Effector CD8-positive, alpha-beta T cell (primary cell): ENCODE results near the gene AIRE.
"Not testable (repeated sequence)": the region's sequence is repeated elsewhere in the genome, so short reads cannot be mapped to it uniquely, and the experiment has no call there.

Experiments
- DNase-seq: peaks from one replicate; lab custom pipeline; 2025; lab: John Stamatoyannopoulos, UW

The AIRE gene

DNA sequence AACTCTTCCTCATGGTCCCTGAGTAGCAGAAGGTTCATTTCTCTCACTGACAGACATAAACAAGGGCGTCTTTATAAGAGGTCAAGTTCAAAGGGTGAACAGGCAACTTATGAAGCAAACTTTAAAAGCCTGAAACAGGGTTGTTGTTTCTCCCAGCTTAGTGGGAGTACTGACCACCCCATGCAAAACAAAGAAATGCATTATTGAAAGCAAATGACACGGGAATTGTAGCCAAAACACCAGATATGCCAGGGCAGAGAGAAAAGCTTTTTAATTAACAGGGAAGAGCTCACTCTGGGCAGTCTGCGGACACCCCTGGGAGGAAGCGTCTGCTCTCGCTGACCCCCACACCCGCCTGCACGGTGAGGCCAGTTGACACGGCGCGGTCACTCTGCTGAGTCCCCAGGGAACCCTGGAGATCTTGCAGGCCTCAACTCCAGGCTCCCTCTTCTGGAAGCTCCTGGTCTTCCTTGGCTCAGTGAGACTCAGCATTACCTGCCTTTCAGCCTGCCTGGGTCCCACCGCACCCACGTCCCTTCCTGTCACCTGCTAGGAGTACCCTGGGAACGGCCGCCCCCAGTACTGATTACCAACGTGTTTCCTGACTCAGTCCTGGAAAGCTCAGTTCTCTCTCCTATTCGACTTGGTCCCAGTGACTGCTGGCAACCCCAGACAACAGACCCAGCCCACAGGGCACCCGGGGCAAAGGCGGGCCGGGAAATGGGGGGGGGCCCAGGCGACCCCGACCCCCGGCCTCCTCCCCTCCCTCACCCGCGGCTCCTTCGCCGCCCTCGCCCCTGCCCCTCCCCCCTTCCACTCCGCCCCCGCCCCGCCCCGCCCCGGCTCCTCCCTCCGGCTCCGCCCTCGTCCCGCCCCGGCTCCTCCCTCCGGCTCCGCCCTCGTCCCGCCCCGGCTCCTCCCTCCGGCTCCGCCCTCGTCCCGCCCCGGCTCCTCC is 52.5 kb downstream of the AIRE start:
- peak; percentile 53 for DNase-seq

DNA sequence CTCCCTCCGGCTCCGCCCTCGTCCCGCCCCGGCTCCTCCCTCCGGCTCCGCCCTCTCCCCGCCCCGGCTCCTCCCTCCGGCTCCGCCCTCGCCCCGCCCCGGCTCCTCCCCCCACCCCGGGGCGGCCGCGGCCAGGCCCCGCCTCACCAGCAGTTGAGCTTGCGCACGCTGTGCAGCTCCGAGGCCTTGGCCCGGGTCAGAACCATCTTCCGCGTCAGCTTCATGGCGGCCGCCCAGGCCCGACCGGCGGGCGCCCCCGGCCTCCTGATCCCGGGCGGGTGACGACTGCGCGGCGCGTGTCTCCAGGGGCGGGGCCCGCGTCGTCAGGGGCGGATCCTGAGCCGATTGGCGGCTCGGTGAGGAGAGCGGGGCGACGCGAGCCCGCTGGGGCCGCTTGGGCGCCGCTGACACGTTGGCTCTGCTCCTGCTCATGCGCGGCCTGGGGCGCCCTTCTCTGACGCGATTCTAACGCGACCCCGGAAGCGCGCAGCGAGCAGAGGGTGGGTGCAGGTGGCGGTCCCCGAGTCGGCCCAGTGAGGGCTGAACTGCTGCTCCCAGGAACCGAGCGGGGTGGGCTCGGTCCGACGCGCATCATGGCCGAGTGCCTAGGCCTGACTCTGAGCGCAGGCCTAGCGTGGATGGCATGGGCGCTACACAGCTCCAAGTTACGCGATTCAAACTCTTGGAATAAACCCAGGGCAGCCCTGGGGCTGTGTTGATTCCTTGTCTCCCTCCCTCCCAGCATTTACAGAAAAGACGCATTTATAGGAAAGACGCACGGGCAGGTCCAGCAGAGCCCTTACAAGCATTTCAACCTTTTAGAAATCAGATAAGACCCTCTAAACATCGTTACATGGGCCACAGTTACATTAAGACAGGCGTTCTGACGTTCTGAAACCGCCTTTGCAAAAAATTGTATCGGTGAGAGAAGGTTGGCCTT is 53.6 kb downstream of the AIRE start, which contains the start of gene CFAP410:
TSS of gene CFAP410 (minus strand) at position 420 of the 940 bp plus-strand sequence. CDS start at position 224, 196 bp downstream.
- DNase-seq, result peak; percentile 93

DNA sequence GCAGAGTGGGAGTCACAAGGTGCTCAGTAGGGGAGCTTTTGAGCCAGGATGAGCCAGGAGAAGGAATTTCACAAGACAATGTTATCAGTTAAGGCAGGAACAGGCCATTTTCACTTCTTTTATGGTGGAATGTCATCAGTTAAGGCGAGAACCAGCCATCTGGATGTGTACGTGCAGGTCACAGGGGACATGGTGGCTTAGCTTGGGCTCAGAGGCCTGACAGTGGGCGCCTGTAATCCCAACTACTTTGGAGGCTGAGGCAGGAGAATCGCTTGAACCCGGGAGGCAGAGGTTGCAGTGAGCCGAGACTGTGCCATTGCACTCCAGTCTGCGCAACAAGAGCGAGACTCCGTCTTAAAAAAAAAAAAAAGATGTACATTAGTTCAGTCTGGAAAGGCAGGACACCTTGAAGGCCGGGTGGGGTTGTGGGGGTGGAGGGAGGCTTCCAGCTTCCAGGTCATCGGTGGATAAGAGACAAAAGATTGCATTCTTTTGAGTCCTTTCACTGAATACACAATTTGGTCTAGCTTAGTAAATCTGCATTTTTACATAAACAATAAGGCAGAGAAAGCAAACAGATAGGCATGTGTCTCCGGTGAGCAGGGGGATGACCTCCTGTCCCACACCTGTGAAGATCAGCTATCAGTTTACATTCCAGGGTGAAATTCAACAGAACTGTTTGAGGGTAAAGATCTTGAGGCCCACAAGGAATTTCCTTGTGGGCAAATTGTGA is 56.2 kb downstream of the AIRE start:
- not testable (repeated sequence) for DNase-seq

DNA sequence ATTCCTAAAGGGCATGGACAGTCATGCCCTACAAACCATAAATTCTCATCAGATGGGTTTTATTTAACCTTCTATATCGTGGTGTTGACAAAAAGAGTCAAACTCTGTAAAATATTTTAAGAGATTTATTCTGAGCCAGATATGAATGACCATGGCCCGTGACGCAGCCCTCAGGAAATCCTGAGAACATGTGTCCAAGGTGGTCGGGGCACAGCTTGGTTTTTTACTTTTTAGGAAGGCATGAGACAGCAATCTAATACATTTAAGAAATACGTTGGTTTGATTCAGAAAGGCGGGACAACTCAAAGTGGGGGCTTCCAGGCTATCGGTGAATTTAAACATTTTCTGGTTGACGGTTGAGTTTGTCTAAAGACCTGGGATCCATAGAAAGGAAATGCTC is 57.3 kb downstream of the AIRE start:
- DNase-seq, result not testable (repeated sequence)

DNA sequence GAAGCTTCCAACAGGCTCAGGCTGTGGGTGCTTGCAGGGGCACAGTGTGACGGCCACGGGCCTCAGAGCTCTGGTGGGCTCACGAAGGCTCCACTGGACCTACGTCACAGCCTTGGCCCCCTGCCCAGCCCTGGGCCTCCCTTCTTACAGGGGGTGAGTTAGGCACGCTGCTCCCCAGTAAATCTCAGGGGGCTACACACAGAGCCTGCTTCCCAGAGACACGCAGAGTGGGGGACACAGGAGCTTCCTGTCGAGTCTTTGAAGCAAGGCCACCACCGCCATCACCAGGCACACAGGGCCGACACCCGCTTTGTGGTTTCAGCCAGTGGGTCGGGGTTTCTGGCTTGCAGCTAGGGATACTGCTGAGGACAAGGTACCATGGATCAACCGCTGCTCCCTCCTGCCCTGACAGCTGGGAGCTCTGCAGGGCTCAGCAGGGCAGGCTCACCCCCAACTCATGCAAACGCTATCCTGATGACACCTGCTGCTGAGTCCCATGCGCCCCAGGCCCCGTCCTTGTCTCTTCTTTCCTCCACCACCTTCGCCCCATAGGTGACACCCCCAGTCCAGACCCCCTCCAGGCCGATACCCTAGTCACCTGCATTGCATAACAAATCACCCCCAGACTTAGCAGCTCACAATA is 59.0 kb downstream of the AIRE start:
- DNase-seq, result no peak

DNA sequence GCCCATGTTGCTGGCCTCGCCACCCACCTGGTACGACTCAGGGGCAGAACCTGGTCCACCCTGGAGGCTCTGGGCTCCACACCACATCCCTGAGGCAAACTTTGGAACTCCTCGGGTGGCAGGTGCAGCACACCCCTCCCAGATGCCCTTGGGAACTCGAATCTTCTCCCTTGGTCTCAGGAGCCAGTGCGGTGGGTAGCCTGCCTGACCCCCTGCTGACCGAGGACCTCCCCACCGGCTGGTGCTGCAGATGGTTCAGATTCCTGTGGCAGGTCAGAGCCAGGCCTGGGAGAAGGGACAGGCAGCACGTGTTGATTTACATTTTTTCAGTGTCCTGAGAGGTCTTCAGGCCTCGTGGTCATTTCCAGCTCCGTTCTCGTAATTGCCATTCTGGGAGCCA is 59.8 kb downstream of the AIRE start:
- DNase-seq, result no peak

DNA sequence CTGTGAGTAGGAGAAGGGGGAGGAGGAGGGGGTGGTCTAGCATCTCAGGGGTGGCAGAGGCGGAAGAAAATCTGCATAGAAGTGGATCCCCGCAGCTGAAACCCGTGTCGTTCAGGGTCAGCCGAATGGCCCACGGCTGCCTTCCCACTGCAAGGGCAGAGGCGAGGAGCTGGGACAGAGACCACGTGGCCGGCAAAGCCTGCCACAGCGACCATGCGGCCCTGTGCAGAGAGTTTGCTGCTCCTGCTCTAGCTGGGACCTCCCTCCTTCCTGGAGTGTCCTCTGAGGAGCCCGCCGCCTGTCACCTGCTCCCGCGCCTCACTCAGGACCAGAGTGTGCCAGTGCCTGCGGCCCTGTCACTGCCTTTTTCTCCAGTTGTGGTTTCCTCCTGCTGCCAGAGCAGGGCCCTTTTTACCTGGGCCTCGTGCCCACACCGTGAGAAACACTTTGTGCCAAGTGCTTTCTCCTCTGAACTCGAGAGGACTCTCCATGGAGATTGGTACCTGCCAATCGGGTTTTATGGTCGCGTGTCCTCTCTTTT is 62.3 kb downstream of the AIRE start:
- DNase-seq, result no peak
